ENCODE measurements around the gene EXOC1.

DNA sequence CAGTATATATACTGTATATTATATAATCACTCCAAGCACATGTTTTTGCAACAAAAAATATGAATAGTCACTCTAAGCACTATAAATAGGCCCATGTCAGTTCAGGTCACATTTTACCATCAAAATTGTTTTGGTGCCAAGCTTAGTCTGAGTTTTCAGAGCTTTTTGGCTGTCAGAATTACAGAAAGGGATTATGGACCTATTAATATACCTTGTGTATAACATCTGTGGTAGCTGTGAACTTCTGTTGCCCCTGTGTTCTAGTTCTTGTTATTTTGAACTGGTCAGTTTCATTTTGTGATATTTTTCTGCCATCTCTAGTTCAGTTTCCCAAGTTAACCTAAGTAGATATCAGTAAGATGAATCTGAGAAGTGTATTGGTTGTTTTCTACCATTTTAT, 22.9 kb downstream of the EXOC1 start:
- TF ChIP-seq EP300 (IDR thresholded peaks at IDR 0.05; ENCODE audit: borderline replicate concordance) (no peak), TAF1 (IDR thresholded peaks at IDR 0.05; ENCODE audit: low read depth) (no peak), YY1 (IDR thresholded peaks at IDR 0.05; ENCODE audit: low read depth) (no peak)
- TF ChIP-seq, protein P1, sequence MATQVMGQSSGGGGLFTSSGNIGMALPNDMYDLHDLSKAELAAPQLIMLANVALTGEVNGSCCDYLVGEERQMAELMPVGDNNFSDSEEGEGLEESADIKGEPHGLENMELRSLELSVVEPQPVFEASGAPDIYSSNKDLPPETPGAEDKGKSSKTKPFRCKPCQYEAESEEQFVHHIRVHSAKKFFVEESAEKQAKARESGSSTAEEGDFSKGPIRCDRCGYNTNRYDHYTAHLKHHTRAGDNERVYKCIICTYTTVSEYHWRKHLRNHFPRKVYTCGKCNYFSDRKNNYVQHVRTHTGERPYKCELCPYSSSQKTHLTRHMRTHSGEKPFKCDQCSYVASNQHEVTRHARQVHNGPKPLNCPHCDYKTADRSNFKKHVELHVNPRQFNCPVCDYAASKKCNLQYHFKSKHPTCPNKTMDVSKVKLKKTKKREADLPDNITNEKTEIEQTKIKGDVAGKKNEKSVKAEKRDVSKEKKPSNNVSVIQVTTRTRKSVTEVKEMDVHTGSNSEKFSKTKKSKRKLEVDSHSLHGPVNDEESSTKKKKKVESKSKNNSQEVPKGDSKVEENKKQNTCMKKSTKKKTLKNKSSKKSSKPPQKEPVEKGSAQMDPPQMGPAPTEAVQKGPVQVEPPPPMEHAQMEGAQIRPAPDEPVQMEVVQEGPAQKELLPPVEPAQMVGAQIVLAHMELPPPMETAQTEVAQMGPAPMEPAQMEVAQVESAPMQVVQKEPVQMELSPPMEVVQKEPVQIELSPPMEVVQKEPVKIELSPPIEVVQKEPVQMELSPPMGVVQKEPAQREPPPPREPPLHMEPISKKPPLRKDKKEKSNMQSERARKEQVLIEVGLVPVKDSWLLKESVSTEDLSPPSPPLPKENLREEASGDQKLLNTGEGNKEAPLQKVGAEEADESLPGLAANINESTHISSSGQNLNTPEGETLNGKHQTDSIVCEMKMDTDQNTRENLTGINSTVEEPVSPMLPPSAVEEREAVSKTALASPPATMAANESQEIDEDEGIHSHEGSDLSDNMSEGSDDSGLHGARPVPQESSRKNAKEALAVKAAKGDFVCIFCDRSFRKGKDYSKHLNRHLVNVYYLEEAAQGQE (IDR thresholded peaks at IDR 0.05; ENCODE audit: low read depth) = no peak
